HPDE6-E6E7 (cell line): ENCODE results near the gene IMMP1L.

Experiments used
- DNase-seq: peaks from one replicate; pipeline ENCODE4 v3.0.0; 2011; ENCODE audit warnings: missing footprints; ENCODE audit errors: extremely low spot score

The IMMP1L gene

GRCh38 chr11:31397239-31397834, 112.1 kb downstream of the IMMP1L start:
- DNase-seq = peak; percentile 2

- no peak for DNase-seq
Observed at GRCh38 chr11:31387379-31387778, 122.0 kb downstream of the IMMP1L start.

GRCh38 chr11:31383116-31383515, 126.3 kb downstream of the IMMP1L start:
- DNase-seq = no peak
